NCI-H1092 (cell line): ENCODE results near the gene SPTBN1.
"Not testable (repeated sequence)": the region's sequence is repeated elsewhere in the genome, so short reads cannot be mapped to it uniquely, and the experiment has no call there.

Experiments used
- DNase-seq: peaks from one replicate; lab custom pipeline; 2025; lab: John Stamatoyannopoulos, UW

The SPTBN1 gene

DNA sequence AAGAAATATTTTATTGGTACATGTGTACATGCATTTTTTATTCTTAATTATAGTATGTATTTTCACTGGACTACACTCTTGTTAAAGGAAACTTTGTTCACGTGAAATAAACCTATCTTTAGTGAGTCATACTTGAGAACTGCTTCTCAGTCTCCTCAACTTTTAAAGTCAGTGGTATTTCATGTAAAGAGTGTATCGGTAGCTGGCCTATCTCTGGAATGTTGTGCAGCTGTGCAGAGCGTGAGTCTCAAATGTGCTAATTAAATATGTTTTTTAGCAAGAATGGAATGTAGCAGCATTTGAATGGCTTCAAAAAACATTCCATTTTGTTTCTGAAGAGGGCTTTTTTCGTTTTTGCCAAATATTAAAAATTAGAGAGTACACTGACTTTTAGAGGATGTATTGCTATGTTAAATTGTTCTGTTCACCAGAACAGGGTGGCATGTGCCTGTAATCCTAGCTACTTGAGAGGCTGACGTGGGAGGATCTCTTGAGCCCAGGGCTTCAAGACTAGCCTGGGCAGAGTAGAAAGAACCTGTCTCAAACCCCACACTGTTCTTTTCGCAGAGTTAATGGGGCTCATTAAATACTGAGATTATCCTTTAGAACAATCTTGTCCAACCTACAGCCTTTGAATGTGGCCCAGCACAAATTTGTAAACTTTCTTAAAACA, 14.3 kb downstream of the SPTBN1 start:
- DNase-seq = no peak

DNA sequence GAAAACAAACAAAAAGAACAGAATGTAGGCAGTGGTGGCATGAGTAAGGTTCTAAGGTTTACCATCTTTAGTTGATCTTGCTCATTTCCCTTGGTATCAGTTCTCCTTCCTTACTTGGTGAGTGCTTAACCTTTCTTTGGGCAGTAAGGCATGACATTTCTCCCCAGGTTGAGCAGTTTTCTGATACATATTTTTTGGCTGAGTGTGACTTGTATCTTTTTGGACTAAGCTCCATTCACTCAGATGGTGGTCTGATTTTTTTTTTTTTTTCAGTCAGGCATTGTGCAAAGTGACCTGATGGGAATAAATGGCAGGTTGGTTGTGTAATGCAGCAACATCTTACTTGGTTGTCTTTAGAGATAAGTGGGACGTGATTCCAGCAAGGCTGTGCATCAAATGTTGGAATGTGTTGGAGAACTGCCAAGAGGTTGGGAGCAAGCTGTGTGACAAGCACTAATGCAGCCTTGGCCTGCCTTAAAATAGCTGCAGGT, 15.1 kb downstream of the SPTBN1 start:
- no peak for DNase-seq

- DNase-seq = no peak
Measured at GRCh38 chr2:54473851-54474250, 17.7 kb downstream of the SPTBN1 start.

GRCh38 chr2:54475285-54475684, 19.2 kb downstream of the SPTBN1 start:
- DNase-seq = no peak

- no peak for DNase-seq
Measured at GRCh38 chr2:54475919-54476318, 19.8 kb downstream of the SPTBN1 start.

DNA sequence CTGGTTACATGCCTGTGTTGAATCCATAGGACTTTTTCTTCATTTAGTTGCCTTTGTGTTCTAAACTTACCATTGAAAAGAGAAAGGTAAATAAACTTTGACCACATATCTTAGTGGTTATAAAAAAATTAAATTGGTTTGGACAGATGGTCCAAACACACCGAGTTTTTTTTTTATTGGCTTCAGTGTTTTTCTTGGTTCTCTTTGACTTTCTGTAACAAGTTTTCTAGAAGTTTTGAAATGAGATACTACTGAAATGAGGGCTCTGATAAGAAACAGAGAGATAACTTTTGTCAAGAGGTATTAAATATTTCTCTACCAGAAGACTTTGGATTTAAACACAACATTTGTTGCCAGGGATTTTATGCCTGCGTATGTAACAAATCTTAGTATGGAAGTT, 20.7 kb downstream of the SPTBN1 start:
- DNase-seq = no peak

- DNase-seq = no peak
Measured at GRCh38 chr2:54477896-54478295, 21.8 kb downstream of the SPTBN1 start.

GRCh38 chr2:54478899-54479298, 22.8 kb downstream of the SPTBN1 start:
- DNase-seq = no peak

DNA sequence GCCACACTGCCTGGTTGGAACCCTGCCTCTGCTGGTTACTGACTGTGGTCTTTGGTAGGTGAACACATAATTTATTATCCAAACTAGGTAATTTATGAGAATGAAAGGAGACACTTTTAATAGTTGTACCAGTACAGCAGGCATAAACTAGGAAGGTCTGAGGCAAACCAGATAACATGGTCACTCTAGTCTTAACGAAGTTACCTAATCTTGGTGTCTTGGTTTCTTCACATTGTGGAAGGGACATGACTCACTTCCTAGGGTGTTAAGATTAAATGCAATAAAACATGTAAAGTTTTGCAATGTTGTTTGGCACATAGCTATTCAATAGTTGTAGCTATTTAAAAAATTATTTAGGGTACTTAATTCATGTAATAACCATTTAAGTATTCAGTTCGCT, 23.3 kb downstream of the SPTBN1 start:
- no peak for DNase-seq

- DNase-seq = no peak
Measured at GRCh38 chr2:54480025-54480424, 23.9 kb downstream of the SPTBN1 start.

DNA sequence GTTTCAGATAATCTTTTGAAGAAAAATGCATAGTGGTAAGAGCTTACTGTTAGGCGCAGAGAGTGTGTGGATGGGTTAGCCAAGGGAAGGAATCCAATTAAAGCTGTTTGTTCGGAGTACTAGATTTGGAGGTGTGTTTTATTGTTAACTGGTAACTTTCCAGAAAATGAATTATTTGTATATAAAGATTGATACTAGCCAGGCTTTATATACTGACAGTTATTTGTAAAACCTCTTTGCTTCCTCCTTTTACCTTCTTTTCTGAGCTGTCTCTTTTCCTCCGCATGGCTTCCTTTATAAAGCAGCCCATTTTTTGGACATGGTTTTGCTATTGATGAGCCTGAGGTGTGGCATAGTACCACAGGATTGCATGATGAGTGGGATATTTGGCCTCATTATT, 25.6 kb downstream of the SPTBN1 start:
- DNase-seq = no peak

DNA sequence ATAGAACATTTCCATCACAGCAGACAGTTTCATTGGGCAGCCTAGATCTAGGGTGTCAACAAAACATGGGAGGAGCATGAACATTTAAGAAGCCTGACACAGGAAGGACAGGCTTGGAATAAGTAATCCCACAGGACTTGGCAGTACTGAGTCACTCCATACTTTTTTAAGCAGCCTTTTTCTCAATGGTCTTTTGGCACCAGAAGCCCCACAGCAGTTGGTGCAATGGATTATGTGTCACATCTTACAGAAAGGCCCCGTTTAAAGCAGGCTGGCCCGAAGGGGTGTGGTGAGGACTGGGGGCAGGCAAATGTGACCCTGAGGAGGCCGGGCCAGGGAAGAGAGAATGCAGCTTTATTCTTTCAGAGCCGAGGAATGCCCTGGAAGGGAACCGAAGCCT, 26.6 kb downstream of the SPTBN1 start:
- DNase-seq = no peak

GRCh38 chr2:54483426-54483825, 27.3 kb downstream of the SPTBN1 start:
- DNase-seq = no peak

GRCh38 chr2:54485756-54486155, 29.6 kb downstream of the SPTBN1 start:
- DNase-seq = not testable (repeated sequence)

- DNase-seq = no peak
Measured at GRCh38 chr2:54486766-54487165, 30.6 kb downstream of the SPTBN1 start.

DNA sequence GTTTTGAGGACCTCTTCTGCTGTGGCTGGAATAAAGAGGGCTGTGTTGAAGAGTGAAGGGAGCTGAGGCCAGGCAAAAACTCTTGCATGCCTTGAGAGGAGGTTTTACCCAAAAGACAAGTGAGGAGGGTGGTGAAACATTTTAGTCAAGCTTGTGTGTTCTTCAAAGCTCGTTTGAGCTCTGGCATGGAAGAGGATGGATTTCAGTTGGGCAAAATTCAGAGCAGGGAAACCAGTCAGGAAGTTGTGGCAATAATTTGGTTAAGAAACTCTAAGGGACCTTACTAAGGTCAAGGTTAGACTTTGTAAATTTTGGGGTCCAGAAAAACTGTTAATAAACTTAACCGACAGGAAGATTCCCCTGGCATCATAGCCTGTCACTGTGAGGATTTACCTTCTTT, 34.7 kb downstream of the SPTBN1 start:
- no peak for DNase-seq

DNA sequence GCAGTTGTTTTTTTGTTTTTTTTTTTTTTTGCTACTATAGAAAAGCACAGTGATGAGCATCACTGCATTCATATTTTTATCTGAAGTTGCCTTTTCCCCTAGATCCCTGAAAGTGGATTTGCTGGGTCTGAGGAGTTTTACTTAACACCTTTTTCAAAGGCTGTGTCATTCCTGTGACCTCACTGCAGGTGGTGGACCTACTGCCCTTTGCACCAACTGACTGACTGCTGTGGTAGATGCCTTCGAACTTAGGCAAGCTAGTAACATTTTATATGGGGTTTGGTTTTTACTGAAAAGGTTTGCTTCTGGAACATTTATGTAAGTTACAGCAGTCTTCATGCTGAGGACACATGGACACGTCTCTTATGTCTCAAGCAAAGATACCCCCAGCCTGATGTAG, 36.2 kb downstream of the SPTBN1 start:
- no peak for DNase-seq

DNA sequence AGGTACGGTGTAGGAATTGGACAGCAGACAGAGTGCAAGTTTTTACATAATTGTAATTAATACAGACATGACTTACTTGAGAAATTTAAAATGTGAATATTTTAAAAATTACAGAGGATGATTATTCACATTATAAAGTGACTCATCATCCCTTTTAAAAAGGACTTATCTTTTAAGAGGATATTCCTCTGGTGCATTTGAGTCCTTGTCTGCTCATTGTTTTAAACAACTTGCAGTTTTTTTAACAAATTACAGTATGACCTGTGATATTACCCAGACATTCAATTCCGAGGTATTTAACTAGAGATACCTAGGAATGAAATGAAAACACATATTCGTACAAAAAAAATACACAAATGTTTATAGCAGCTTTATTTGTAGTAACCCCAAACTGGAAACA, 38.0 kb downstream of the SPTBN1 start:
- DNase-seq = no peak

DNA sequence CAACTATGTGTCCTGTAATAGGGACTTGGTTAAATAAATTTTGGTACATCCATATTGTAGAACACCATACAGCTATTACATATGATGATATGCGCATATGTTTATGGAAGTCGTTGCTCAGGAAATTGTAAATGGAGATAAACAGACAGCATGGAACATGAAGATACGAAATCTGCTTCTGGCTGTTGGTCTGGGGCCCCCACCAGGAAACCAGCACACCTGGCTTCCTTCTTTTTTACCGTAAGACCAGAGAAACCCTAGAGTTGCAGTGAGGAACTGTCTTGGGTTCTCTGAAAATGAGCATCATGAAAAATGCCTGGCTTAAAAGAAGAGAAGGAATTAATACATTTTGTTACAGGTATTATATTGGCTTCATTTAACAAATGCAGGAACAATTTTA, 40.8 kb downstream of the SPTBN1 start:
- no peak for DNase-seq

- DNase-seq = no peak
Measured at GRCh38 chr2:54497763-54498680, 41.9 kb downstream of the SPTBN1 start.

- no peak for DNase-seq
Measured at GRCh38 chr2:54499661-54500060, 43.5 kb downstream of the SPTBN1 start.

DNA sequence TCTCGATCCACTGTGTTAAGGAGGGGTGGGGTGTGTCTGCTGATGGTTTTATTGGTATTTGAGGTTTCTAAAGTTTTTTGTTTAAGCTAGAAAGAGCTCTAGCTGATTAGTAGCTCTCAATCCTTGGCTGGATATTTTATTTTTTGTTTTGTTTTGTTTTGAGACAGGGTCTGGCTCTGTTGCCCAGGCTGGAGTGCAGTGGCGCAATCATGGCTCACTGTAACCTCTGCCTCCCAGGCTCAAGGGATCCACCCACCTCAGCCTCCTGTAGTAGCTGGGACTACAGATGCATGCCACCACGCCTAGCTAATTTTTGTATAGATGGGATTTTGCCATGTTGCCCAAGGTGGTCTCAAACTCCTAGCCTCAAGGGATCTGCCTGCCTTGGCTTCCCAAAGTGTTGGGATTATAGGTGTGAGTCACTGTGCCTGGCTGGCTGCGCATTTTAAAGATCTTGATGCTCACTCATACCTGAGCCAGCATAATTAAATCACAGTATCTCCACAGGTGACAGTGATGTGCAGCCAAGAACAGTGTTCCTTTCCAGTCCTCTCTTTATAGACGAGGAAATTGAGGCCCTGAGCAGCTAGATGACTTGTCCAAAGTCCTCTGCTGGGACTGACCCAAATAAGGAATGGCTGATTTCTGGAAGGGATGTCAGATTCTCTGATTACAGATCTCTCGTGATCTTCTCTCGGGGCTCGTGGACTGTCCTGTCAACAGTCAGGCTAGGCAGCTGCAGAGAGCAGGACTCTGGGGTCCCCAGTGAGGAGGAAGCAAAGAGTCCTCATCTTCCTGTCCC, 44.5 kb downstream of the SPTBN1 start:
- DNase-seq = no peak
